CD4-positive, alpha-beta T cell treated with Interleukin-1 beta for 1 hour (primary cell): ENCODE results near the gene BET1L.
"Not testable (repeated sequence)": the region's sequence is repeated elsewhere in the genome, so short reads cannot be mapped to it uniquely, and the experiment has no call there.

ENCODE experiments used
- DNase-seq, 2 donors: peaks; one replicate each; pipeline ENCODE4 v3.0.0-alpha.2; 2020 to 2022

Gene BET1L

DNA sequence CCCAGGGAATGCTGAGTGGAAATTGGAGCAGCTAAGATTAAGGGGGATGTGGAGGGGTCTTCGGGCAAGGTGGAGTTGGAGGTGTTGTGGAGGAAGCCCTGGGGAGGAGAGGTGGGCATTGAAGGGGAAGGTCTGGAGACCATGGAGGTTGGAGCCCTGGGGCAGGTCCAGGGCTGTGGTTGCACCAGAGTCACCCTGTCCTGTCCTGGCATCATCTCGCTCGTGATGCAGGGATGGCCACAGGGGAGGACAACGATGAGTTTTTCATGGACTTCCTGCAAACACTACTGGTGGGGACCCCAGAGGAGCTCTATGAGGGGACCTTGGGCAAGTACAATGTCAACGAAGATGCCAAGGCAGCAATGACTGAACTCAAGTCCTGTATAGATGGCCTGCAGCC lies 13.7 kb downstream of the BET1L start:
- DNase-seq = not testable (repeated sequence)

DNA sequence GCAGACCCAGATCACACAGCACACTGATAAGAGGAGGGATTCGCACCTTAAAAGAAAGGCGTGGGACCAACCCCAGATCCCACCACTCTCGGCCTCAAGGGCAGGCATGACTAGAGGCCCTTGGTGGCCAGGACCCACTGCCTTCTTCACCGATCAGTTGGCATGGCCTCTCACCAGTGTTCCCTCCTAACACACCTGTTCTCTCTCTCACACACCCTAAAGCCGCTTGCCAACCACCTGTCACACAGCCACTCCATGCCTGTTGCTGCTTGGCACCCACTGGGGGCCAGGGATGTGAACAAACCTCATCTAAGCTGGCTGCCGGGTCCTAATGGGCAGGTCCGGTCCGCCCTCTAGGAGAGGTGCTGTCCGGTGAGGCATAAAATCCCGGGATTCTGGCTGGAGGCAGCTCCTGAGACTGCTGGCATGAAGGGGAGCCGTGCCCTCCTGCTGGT lies 14.5 kb downstream of the BET1L start, which contains the start of gene SCGB1C1:
Gene SCGB1C1 (plus strand): TSS at position 405 of the 455 bp plus-strand sequence. CDS start 22 bp downstream, at position 427.
- not testable (repeated sequence) for DNase-seq

DNA sequence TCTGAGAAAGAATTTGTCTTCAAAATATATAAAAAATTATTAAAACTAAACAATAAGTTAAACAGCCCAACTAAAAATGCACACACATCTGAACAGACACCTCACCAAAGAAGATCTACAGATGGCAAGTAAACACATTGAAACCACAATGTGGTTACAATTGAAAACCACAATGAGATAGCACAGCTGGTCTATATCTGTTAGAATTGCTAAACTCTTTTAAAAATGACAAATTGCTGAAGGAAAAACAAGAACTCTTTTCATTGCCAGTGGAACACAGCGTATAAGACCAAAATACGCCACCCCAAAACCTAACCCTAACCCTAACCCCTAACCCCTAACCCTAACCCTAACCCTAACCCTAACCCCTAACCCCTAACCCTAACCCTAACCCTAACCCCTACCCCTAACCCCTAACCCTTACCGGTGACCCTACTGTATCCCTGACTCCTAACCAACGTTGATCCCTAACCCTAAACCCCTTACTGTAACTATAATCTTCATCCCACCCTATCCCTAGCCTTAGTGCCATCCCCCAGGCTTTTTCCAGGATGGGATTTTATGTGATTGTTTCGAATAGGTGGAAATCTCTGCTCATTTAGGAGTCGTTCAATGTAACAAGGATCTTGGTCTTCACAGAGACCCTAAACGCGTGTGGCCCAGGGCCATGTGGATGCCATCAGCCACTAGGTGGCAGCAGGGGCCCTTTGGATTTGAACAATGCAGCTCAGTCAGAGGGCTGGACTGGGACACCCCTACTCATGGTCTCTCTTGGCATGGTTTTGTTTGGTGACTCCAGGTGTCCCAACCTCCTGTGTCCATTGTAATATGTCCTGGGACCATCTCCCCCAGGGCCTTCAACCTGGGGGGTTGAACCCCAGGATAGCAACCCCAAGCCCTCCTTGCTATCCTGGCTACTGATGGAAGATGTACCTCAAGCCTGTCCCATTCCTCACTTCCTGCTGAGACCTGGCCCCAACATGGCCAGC lies 15.4 kb downstream of the BET1L start:
- DNase-seq = peak; percentile 46 to 51

DNA sequence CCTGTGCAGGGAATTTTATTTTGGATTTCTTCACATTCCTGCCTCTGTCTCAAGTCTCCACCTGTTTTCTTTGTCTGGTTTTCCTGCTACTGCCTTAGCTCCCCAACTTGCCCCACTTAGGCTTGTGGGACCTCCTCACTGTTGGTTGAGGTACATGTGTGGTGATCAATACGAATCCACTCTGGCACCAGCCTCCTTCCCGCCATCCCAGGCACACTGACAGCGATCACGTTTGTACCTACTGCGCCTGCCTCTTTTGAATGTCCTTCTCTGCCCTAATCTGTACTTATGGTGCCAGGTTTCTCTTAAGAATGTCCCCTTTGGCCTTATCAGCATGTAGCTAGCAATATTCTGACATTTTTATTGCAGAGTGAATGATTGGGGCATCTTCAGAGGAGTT lies 16.7 kb downstream of the BET1L start:
- not testable (repeated sequence) for DNase-seq

DNA sequence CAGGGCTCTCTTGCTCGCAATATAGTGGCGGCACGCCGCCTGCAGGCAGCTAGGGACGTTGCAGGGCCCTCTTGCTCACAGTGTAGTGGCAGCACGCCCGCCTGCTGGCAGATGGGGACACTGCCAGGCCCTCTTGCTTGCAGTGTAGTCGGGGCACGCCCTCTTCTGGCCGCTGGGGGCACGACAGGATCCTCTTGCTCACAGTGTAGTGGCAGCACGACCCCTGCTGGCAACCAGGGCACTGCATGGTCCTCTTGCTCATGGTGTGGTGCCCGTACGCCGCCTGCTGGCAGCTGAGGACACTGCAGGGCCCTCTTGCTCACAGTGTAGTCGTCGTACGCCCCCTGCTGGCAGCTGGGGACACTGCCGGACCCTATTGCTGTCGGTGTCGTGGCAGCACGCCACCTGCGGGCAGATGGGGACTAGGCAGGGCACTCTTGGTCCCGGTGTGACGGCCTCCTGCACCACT lies 17.3 kb downstream of the BET1L start:
- peak in 1 of 2 donors; percentile 54 for DNase-seq

DNA sequence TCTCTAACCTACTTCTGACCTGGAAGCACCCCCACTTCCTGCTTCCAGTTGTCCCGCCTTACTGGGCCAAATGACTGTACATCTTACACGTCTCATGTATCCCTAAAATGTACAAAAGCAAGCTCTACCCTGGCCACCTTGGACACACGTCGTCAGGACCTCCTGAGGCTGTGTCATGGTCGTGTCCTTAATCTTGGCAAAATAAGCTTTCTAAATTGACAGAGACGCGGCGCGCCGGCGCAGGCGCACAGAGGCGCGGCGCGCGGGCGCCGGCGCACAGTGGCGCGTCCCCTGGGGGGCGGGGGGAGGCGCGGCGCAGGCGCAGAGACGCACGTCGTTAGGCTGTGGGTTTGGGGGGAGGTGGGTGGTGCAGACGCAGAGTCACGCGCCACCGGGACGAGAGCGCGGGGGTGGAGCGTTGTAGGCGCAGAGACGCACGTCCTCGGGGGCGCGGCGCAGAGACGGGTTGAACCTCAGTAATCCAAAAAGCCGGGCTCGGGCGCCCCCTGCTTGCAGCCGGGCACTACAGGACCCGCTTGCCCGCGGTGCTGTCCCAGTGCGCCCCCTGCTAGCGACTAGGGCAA lies 17.9 kb downstream of the BET1L start:
- peak in 1 of 2 donors; percentile 1 for DNase-seq

DNA sequence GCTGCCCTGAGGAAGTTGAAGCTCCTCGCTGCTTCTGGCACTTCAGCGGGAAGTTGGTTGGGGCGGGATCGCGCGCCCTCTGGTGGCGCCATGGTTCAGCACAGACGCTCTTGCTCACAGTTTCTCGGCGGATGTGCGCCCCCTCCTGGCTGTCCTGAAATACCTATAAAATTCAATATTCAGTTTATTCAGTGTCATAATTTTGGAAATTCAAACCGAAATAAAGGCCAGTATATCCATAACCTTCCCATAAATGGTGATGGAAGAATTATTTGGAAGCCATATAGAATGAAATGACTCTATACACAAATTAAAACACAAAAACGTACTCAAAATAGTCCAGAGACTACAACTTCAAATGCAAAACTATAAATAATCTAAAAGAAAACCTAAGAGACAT lies 27.0 kb downstream of the BET1L start:
- not testable (repeated sequence) for DNase-seq
